ENCODE results near the gene DGKH.
"Not testable (repeated sequence)": the region's sequence is repeated elsewhere in the genome, so short reads cannot be mapped to it uniquely, and the experiment has no call there.

The DGKH gene

DNA sequence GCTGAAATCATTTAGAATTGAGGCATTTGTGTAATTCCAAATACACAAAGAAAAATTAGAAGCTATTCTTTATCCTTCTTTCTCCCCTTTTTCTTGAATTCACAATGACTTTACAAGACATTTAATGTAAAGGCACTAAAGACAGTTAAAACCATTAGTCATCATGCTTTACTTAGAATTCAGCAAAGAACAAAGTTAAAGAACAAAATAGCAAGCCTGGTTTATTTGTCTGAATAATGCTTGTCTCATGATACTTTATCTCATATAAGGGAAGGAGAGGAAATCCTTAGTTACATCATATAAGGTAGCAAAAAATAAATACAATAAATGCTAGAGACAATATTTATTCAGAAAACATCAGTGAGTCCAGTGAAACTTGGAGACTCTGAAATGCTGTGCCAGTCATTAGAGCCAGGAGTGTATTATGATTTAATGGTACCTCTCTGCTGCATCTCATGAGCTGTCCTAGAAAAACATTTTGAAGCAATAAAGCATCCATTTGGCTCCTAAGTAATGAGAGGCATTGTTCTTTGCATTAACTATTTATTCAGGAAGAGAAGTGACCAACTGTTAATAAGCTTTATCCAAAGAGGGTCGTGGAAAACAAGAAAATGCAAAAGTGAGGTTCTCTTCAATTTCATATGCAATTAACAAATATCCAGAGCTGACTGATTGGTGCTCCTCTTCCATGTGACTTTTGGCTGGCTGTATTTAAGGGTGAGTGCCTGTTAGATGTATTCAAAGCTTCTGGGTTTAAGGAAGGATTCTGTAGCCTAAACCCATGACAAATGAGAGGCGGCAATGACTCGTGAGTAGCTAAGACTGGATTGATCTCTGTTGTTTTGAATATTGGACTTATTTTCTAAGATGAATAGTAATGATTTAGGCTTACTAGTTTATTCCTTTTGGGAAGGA is 105.0 kb downstream of the DGKH start:
- Histone ChIP-seq H3K79me2 (ENCODE audit: low read length) (no peaks in the 10 kb centered on the region), H3K4me2 (ENCODE audit: low read depth, low read length) (peak overlapping the region; percentile 49)
- DNase-seq = no peak

DNA sequence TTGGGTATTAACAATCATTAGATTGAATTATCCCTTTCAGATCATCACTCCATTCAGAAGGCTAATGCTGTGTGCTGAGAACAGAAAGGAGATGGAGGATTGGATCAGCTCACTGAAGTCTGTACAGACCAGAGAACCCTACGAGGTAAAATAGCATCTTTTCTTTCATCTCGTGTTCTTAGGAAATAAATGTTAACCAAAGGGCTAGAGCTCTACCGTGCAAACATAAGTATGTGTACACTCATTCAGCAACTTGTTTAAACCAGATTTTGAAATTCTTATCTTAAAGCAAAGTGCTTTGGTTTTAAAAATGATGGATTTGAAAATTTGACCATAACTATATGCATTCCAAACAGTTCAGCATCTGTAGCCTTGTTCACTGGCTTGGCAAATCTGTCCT is 106.8 kb downstream of the DGKH start:
- Histone ChIP-seq H3K9me2 (replicated peaks; ENCODE audit: insufficient read depth, low read length) (no peaks in the 10 kb centered on the region), H3K4me2 (ENCODE audit: low read depth, low read length) (no peak overlapping the region), H3K9ac (ENCODE audit: low read length) (no peak overlapping the region), H3K4me3 (ENCODE audit: low read length) (no peak overlapping the region), H3K27me3 (replicated peaks; ENCODE audit: insufficient read depth, low read length) (no peaks in the 10 kb centered on the region), H3K27ac (ENCODE audit: low read length) (no peak overlapping the region), H3K9me3 (replicated peaks; ENCODE audit: insufficient read depth, low read length) (no peaks in the 10 kb centered on the region), H3F3A (ENCODE audit: insufficient read depth, low read length) (no peaks in the 10 kb centered on the region), H4K20me1 (ENCODE audit: insufficient read depth, low read length) (no peaks in the 10 kb centered on the region), H3K4me1 (ENCODE audit: low read length) (0 out of 2 replicates have a peak, but pooled peaks cover 5% of the 10 kb centered on the region), H3K36me3 (replicated peaks; ENCODE audit: insufficient read depth, low read length) (no peaks in the 10 kb centered on the region), H3K79me2 (ENCODE audit: low read length) (no peaks in the 10 kb centered on the region), H2AFZ (ENCODE audit: low read length) (no peak overlapping the region)
- TF ChIP-seq EZH2phosphoT487 (IDR thresholded peaks at IDR 0.05; ENCODE audit: low read length) = no peak
- TF ChIP-seq, protein P1, sequence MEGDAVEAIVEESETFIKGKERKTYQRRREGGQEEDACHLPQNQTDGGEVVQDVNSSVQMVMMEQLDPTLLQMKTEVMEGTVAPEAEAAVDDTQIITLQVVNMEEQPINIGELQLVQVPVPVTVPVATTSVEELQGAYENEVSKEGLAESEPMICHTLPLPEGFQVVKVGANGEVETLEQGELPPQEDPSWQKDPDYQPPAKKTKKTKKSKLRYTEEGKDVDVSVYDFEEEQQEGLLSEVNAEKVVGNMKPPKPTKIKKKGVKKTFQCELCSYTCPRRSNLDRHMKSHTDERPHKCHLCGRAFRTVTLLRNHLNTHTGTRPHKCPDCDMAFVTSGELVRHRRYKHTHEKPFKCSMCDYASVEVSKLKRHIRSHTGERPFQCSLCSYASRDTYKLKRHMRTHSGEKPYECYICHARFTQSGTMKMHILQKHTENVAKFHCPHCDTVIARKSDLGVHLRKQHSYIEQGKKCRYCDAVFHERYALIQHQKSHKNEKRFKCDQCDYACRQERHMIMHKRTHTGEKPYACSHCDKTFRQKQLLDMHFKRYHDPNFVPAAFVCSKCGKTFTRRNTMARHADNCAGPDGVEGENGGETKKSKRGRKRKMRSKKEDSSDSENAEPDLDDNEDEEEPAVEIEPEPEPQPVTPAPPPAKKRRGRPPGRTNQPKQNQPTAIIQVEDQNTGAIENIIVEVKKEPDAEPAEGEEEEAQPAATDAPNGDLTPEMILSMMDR (IDR thresholded peaks at IDR 0.05; ENCODE audit: low read length) = no peak
- TF ChIP-seq EZH2 (optimal IDR thresholded peaks at IDR 0.05; ENCODE audit: low read depth, low read length) = no peak
- DNase-seq = no peak

More for the DNA sequence above, 105.0 kb downstream of the DGKH start:
- Histone ChIP-seq H3K4me3 (ENCODE audit: low read length) (peak overlapping the region; percentile 37; the same call in 1 of the 2 replicates), H4K20me1 (ENCODE audit: insufficient read depth, low read length) (no peaks in the 10 kb centered on the region), H3K27me3 (replicated peaks; ENCODE audit: insufficient read depth, low read length) (no peaks in the 10 kb centered on the region), H3K36me3 (replicated peaks; ENCODE audit: insufficient read depth, low read length) (no peaks in the 10 kb centered on the region), H3F3A (ENCODE audit: insufficient read depth, low read length) (no peaks in the 10 kb centered on the region), H3K9ac (ENCODE audit: low read length) (no peak overlapping the region), H3K9me2 (replicated peaks; ENCODE audit: insufficient read depth, low read length) (no peaks in the 10 kb centered on the region), H2AFZ (ENCODE audit: low read length) (no peak overlapping the region), H3K27ac (ENCODE audit: low read length) (no peak overlapping the region; the same call in 1 of the 2 replicates), H3K9me3 (replicated peaks; ENCODE audit: insufficient read depth, low read length) (no peaks in the 10 kb centered on the region), H3K4me1 (ENCODE audit: low read length) (0 out of 2 replicates have a peak, but pooled peaks cover 5% of the 10 kb centered on the region)
- TF ChIP-seq EZH2 (optimal IDR thresholded peaks at IDR 0.05; ENCODE audit: low read depth, low read length) (no peak), EZH2phosphoT487 (IDR thresholded peaks at IDR 0.05; ENCODE audit: low read length) (no peak)
- TF ChIP-seq, protein P1 (IDR thresholded peaks at IDR 0.05; ENCODE audit: low read length) = no peak

DNA sequence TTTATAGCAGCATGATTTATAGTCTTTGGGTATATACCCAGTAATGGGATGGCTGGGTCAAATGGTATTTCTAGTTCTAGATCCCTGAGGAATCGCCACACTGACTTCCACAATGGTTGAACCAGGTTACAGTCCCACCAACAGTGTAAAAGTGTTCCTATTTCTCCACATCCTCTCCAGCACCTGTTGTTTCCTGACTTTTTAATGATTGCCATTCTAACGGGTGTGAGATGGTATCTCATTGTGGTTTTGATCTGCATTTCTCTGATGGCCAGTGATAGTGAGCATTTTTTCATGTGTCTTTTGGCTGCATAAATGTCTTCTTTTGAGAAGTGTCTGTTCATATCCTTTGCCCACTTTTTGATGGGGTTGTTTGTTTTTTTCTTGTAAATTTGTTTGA is 114.9 kb downstream of the DGKH start:
- H3K79me2 ChIP-seq (ENCODE audit: low read length); H3K4me3 ChIP-seq (ENCODE audit: low read length); DNase-seq; H3K9me2 ChIP-seq (replicated peaks; ENCODE audit: insufficient read depth, low read length); H3K9me3 ChIP-seq (replicated peaks; ENCODE audit: insufficient read depth, low read length); H3F3A ChIP-seq (ENCODE audit: insufficient read depth, low read length); H3K9ac ChIP-seq (ENCODE audit: low read length); H3K4me1 ChIP-seq (ENCODE audit: low read length); H3K36me3 ChIP-seq (replicated peaks; ENCODE audit: insufficient read depth, low read length); H3K4me2 ChIP-seq (ENCODE audit: low read depth, low read length); H4K20me1 ChIP-seq (ENCODE audit: insufficient read depth, low read length); H3K27me3 ChIP-seq (replicated peaks; ENCODE audit: insufficient read depth, low read length); H3K27ac ChIP-seq (ENCODE audit: low read length); H2AFZ ChIP-seq (ENCODE audit: low read length): not testable (repeated sequence)

DNA sequence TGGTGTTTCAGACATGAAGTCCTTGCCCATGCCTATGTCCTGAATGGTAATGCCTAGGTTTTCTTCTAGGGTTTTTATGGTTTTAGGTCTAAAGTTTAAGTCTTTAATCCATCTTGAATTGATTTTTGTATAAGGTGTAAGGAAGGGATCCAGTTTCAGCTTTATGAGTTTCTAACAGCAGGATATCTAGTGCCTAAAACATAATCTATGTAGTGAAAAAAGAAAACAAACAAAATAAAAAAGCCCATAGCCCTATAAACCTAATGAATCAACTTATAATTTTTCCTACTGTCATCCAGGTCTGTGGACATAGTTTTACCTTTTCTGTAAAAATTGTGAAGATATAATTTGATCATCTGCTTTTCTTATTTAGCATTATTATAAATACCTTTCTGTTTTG is 115.5 kb downstream of the DGKH start:
- H3K27ac ChIP-seq (ENCODE audit: low read length); H3K79me2 ChIP-seq (ENCODE audit: low read length); H3K9me2 ChIP-seq (replicated peaks; ENCODE audit: insufficient read depth, low read length); H3K9me3 ChIP-seq (replicated peaks; ENCODE audit: insufficient read depth, low read length); H4K20me1 ChIP-seq (ENCODE audit: insufficient read depth, low read length); DNase-seq; H2AFZ ChIP-seq (ENCODE audit: low read length); H3K4me2 ChIP-seq (ENCODE audit: low read depth, low read length); H3K9ac ChIP-seq (ENCODE audit: low read length); H3K4me3 ChIP-seq (ENCODE audit: low read length); H3K4me1 ChIP-seq (ENCODE audit: low read length); H3F3A ChIP-seq (ENCODE audit: insufficient read depth, low read length); H3K36me3 ChIP-seq (replicated peaks; ENCODE audit: insufficient read depth, low read length); H3K27me3 ChIP-seq (replicated peaks; ENCODE audit: insufficient read depth, low read length): not testable (repeated sequence)
